ENCODE measurements around the gene CDK5. TPM values are rescaled to one million over a fixed set of nuclear protein-coding genes. Genes with fewer than 3 reads are reported as not detected.
A peak's percentile ranks its signal among the peaks of the same experiment; 100 is the strongest.

CDK5 gene
- total and polyA plus RNA-seq, 9 of the 15 experiments (the other 6 are each of a cell fraction or from before 2014, with no cell fraction given), result 3.2 to 38.0 (median 27.5) TPM

GRCh38 chr7:151088019-151088855 is 30.5 kb upstream of the CDK5 start (continued):
- no peak for TF ChIP-seq BCLAF1 (IDR thresholded peaks at IDR 0.05; ENCODE audit: borderline replicate concordance in 1 of 2, control insufficient read depth in 1 of 2, low read depth in 2 of 2, low read length in 1 of 2)
- 0 out of 4 replicates have a peak, but pooled peaks of 1 of the 2 experiments have one; percentile 33 for TF ChIP-seq TEAD1 (CRISPR knock-in tag; IDR thresholded peaks at IDR 0.05)
- 0 out of 2 replicates have a peak, but pooled peaks have one; percentile 9 for TF ChIP-seq SRSF3 (IDR thresholded peaks at IDR 0.05; ENCODE audit: insufficient read depth, low read length)
- TF ChIP-seq ZNF707 (CRISPR knock-in tag; conservative IDR thresholded peaks at IDR 0.05), result no peak
- TF ChIP-seq ATF4 (CRISPR knock-in tag; IDR thresholded peaks at IDR 0.05), result no peak
- 0 out of 2 replicates have a peak, but pooled peaks have one; percentile 23 for TF ChIP-seq TOE1 (IDR thresholded peaks at IDR 0.05; ENCODE audit: borderline replicate concordance)
- no peak for TF ChIP-seq TOE1 (CRISPR knock-in tag; IDR thresholded peaks at IDR 0.05; ENCODE audit: borderline replicate concordance, low read depth)
- TF ChIP-seq ZFPM2 (CRISPR knock-in tag; IDR thresholded peaks at IDR 0.05), result no peak
- TF ChIP-seq KDM5B (IDR thresholded peaks at IDR 0.05; ENCODE audit: insufficient replicate concordance, low read depth, low read length), result peak; percentile 19
- TF ChIP-seq THRA (IDR thresholded peaks at IDR 0.05), result no peak
- TF ChIP-seq HDAC8 (tag; IDR thresholded peaks at IDR 0.05), result 0 out of 2 replicates have a peak, but pooled peaks have one; percentile 8
- TF ChIP-seq RBM39 (optimal IDR thresholded peaks at IDR 0.05; ENCODE audit: low read depth, low read length), result peak; percentile 33
- no peak for TF ChIP-seq TCF7 (IDR thresholded peaks at IDR 0.05; ENCODE audit: borderline replicate concordance)
- TF ChIP-seq EWSR1 (IDR thresholded peaks at IDR 0.05; ENCODE audit: borderline replicate concordance, low read depth, partially characterized antibody), result no peak
- 0 out of 2 replicates have a peak, but pooled peaks have one; percentile 39 for TF ChIP-seq HDGF (IDR thresholded peaks at IDR 0.05)
- no peak for TF ChIP-seq ARNT (IDR thresholded peaks at IDR 0.05)

All from K562 (cell line).